ENCODE measurements around the gene S100A8.

DNA sequence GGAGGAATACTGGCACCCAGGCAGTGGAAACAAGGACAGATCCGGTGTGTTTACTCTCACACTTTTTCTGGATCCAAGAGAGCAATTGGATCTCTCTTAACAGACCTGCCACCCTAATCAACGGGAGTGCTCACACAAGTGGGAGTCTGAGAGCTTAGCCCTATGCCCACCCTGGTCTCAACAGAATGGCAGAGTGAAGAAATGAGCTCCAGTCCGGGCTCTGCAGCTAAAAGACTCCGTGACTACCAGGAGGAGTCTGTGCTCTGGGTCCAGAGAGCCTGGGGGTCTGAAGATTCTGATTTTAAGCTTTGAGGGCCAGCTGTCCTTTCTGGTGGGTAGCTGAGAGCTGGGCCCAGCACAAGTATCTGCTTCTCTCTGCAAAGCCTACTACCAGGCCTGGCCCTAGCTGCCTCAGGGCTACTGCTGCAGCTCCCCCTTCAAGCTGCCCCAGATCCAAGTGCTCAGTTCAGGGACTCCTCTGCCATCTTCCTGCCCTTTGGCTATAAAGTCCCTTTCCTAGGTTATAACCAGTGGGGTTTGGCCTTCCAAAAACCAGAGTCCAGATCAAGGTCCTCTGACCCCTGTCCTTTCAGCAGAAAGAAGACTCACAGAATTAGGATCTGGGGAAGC lies 29.3 kb downstream of the S100A8 start:
- TF ChIP-seq CTCF (IDR thresholded peaks at IDR 0.05) (no peak), EZH2 (IDR thresholded peaks at IDR 0.05) (no peak), EZH2phosphoT487 (IDR thresholded peaks at IDR 0.05) (no peak)
